Panc1 (cell line): Measurements from ENCODE around the gene HCRTR1. TPM values are rescaled to one million over a fixed set of nuclear protein-coding genes. Genes with fewer than 3 reads are reported as not detected.

Source experiments
- ATAC-seq: fragments of 200-7000 bp; cut with Tn5 transposase; 2 replicates; pipeline ENCODE4 v1.9.1; 2020; ENCODE audit warnings: mild to moderate bottlenecking, moderate library complexity
- BruUV-seq: library from RNA; stranded (reverse); fragments of 400-500 nt; replicated peaks from 2 replicates; lab custom pipeline; 2021; lab: Mats Ljungman, UMichigan
- CTCF ChIA-PET: fragments of 300-600 bp; sonication (Branson Sonifier 250); formaldehyde crosslinking; loops from one replicate; lab custom pipeline; 2022; ENCODE audit warnings: antibody characterized with exemption; lab: Charles Lee
- POLR2A ChIA-PET: fragments of 300-600 bp; sonication (Branson Sonifier 250); formaldehyde crosslinking; loops from one replicate; lab custom pipeline; 2022; ENCODE audit warnings: antibody characterized with exemption; lab: Charles Lee
- DNase-seq: peaks from one replicate; pipeline ENCODE4 v3.0.0-alpha.2; 2010; ENCODE audit warnings: low read depth, low spot score
- H3K27ac ChIP-seq: 2 replicates; pipeline ENCODE4 v1.5.1; 2011; ENCODE audit warnings: mild to moderate bottlenecking, low read length, inconsistent platforms
- H3K27me3 ChIP-seq: fragments of 200-500 bp; sonication (Bioruptor generic); 2 replicates; pipeline ENCODE4 v1.6.0; 2014; ENCODE audit warnings: low read length, inconsistent platforms; ENCODE audit not compliant: control insufficient read depth, insufficient read depth
- H3K36me3 ChIP-seq: fragments of 200-500 bp; sonication (Bioruptor generic); 2 replicates; pipeline ENCODE4 v1.5.1; 2014; ENCODE audit warnings: inconsistent platforms, mild to moderate bottlenecking, low read length, moderate library complexity; ENCODE audit not compliant: control insufficient read depth, insufficient read depth
- H3K4me1 ChIP-seq: 2 replicates; pipeline ENCODE4 v1.5.1; 2011; ENCODE audit warnings: inconsistent platforms, mild to moderate bottlenecking, low read length, moderate library complexity; ENCODE audit not compliant: control insufficient read depth, insufficient read depth
- H3K4me3 ChIP-seq, 2 experiments: 2 replicates each; pipeline ENCODE4 v1.5.1; 2011 to 2012; ENCODE audit warnings: low read depth in 2 of 2, low read length in 2 of 2, mild to moderate bottlenecking in 2 of 2, inconsistent platforms in 1 of 2, moderate library complexity in 1 of 2
- H3K9me3 ChIP-seq: fragments of 200-500 bp; sonication (Bioruptor generic); 2 replicates; pipeline ENCODE4 v1.5.1; 2014; ENCODE audit warnings: low read depth, mild to moderate bottlenecking, inconsistent platforms, low read length, moderate library complexity; ENCODE audit not compliant: control insufficient read depth, insufficient read depth
- CTCF ChIP-seq: fragments of 450-650 bp; IDR thresholded peaks from 2 replicates; pipeline ENCODE4 v1.5.1; 2017; ENCODE audit warnings: mild to moderate bottlenecking
- POLR2AphosphoS5 ChIP-seq: IDR thresholded peaks from 2 replicates; pipeline ENCODE4 v1.6.1; 2012; ENCODE audit warnings: mild to moderate bottlenecking, low read depth, low read length, moderate library complexity
- REST ChIP-seq, 2 experiments: IDR thresholded peaks; 2 replicates each; pipeline ENCODE4 v1.6.1; 2011 to 2012; ENCODE audit warnings: low read depth in 2 of 2, control low read depth in 1 of 2, low read length in 1 of 2, mild to moderate bottlenecking in 1 of 2, moderate library complexity in 1 of 2; ENCODE audit not compliant: insufficient read depth in 1 of 2
- SIN3A ChIP-seq: IDR thresholded peaks from 2 replicates; pipeline ENCODE4 v1.6.1; 2012; ENCODE audit warnings: low read depth, mild to moderate bottlenecking, low read length, moderate library complexity, borderline replicate concordance; ENCODE audit not compliant: insufficient read depth
- TCF7L2 ChIP-seq: IDR thresholded peaks from 2 replicates; pipeline ENCODE4 v1.6.1; 2011; ENCODE audit warnings: mild to moderate bottlenecking, low read depth, low read length, inconsistent platforms
- in situ Hi-C: cut with HindIII; loops from 2 replicates; pipeline ENCODE4 v1.10.0; 2016; ENCODE audit warnings: low sequenced_read_pairs, low pct_unique_long_range_greater_than_20kb
- intact Hi-C: fragments of 100-400 bp; cut with micrococcal nuclease; formaldehyde crosslinking; loops from one replicate; pipeline ENCODE4 v1.10.0; 2022; ENCODE audit not compliant: unreplicated experiment
- total RNA-seq: library from RNA; stranded (reverse); gene quantifications from one replicate; pipeline ENCODE4 v1.2.1, GENCODE V29; 2021; ENCODE audit not compliant: unreplicated experiment

HCRTR1 gene
- total RNA-seq, 1 experiment from 2014 or later = 0.18 TPM

- no TSS peak for BruUV-seq
- intact Hi-C loops = no loop called here
- no peak for ATAC-seq
- H3K27ac ChIP-seq = no peak overlapping the region
- no peaks in the 10 kb centered on the region for H3K9me3 ChIP-seq
- in situ Hi-C loops = no loop called here
- H3K27me3 ChIP-seq = no peaks in the 10 kb centered on the region
- H3K4me1 ChIP-seq = peaks cover 22% of the 10 kb centered on the region
- ChIA-PET POLR2A (no interaction called here), CTCF (no interaction called here)
- H3K4me3 ChIP-seq = no peak overlapping the region
- no peak for DNase-seq
- no peak for TF ChIP-seq TCF7L2
- no peak for TF ChIP-seq REST (IDR thresholded peaks at IDR 0.05; ENCODE audit: insufficient read depth in 1 of 2, low read depth in 2 of 2, low read length in 1 of 2)
- TF ChIP-seq CTCF = 0 out of 2 replicates have a peak, but pooled peaks have one; percentile 13
- no peak for TF ChIP-seq POLR2AphosphoS5
- no peaks in the 10 kb centered on the region; the same call in 1 of the 2 replicates for H3K36me3 ChIP-seq
Measured at GRCh38 chr1:31640179-31640578, 22.7 kb downstream of the HCRTR1 start.

GRCh38 chr1:31640964-31641363, 23.5 kb downstream of the HCRTR1 start:
- H3K27me3 ChIP-seq = no peaks in the 10 kb centered on the region
- ATAC-seq (no peak), DNase-seq (no peak)
- intact Hi-C loops = no loop called here
- no peak overlapping the region for H3K4me3 ChIP-seq
- in situ Hi-C loops = no loop called here
- BruUV-seq = no TSS peak
- H3K9me3 ChIP-seq = no peaks in the 10 kb centered on the region
- no peak for TF ChIP-seq CTCF
- TF ChIP-seq POLR2AphosphoS5 = no peak
- TF ChIP-seq TCF7L2 = no peak
- TF ChIP-seq SIN3A = no peak
- no peak for TF ChIP-seq REST (IDR thresholded peaks at IDR 0.05; ENCODE audit: insufficient read depth in 1 of 2, low read depth in 2 of 2, low read length in 1 of 2)
- no peaks in the 10 kb centered on the region; the same call in 1 of the 2 replicates for H3K36me3 ChIP-seq
- ChIA-PET CTCF (no interaction called here), POLR2A (no interaction called here)
- peaks cover 22% of the 10 kb centered on the region for H3K4me1 ChIP-seq
- no peak overlapping the region for H3K27ac ChIP-seq
